Muscle of arm (tissue), 12 donors: Measurements from ENCODE around the gene MATN4. TPM values are rescaled to one million over a fixed set of nuclear protein-coding genes. Genes with fewer than 3 reads are reported as not detected.

Source experiments
- DNase-seq: peaks from one replicate; pipeline ENCODE4 v3.0.0-alpha.2; 2013
- polyA plus RNA-seq, 12 donors: library from polyadenylated mRNA; unstranded; fragments of 120-200 nt; gene quantifications; one replicate each; pipeline ENCODE4 v1.2.1, GENCODE V29; 2013; ENCODE audit not compliant: insufficient read length in 12 of 12

Gene MATN4
- polyA plus RNA-seq, 12 donors, result 0.23 to 0.85 (median 0.43) TPM; not detected in 2

- DNase-seq, result no peak
Measured at GRCh38 chr20:45341939-45342854, 34.1 kb upstream of the MATN4 start.

DNA sequence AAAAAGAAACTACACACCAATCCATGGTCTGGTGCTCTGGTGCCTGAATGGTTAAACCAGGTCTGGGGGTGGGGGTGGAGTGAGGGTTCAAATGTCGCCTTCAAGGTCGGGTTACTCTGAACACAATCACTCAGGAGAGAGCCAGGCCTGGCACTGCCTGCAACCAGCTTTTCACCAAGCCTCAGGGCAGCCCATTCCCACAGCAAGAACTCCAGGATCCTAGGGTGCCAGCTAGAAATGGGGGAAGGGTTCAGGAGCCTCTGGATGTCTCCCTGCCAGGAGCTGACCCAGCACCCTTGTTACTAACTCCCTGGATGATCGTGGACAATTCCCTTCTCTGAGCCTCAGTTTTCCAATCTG lies 33.5 kb upstream of the MATN4 start:
- no peak for DNase-seq

DNA sequence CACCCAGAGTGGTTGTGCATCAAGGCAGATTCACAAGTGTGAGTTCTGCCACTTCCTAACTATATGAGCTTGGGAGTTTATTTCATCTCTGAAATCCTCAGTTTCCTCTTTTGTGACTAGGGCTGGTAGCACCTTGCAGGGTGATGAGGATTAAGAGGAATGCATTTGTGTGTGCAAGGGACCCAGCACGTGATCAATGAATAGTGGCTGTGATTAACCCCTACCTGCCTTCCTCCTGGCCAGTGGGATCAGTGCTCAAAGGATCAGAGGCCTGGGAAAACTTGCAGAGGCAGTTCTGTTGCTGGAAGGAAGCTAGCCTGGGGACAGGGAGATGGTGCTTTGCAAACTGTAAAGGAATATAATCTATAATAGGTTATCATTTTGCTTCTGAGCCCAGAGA lies 32.9 kb upstream of the MATN4 start:
- no peak for DNase-seq

GRCh38 chr20:45340236-45340847 lies 32.2 kb upstream of the MATN4 start:
- no peak for DNase-seq

DNA sequence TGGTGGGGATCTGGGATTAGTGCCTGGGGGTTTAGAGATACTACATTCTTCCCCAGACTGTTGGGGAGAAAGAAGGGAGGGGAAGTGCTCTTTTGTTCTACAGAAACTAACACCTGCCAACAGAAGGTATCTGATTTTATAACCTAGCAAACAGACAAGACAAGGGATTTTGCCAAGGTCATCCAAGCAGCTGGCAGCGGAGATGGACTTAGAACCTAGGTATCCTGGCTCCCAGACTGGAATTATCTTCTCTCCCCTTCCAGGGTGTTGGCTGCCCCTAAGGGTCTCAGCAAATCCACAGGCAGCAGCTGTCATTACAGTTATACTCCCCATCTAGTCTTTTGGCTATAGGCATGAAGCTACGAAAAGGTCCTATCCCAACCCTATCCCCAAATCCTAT lies 31.7 kb upstream of the MATN4 start:
- no peak for DNase-seq

- DNase-seq, result no peak
Measured at GRCh38 chr20:45339084-45339483, 31.0 kb upstream of the MATN4 start.

DNA sequence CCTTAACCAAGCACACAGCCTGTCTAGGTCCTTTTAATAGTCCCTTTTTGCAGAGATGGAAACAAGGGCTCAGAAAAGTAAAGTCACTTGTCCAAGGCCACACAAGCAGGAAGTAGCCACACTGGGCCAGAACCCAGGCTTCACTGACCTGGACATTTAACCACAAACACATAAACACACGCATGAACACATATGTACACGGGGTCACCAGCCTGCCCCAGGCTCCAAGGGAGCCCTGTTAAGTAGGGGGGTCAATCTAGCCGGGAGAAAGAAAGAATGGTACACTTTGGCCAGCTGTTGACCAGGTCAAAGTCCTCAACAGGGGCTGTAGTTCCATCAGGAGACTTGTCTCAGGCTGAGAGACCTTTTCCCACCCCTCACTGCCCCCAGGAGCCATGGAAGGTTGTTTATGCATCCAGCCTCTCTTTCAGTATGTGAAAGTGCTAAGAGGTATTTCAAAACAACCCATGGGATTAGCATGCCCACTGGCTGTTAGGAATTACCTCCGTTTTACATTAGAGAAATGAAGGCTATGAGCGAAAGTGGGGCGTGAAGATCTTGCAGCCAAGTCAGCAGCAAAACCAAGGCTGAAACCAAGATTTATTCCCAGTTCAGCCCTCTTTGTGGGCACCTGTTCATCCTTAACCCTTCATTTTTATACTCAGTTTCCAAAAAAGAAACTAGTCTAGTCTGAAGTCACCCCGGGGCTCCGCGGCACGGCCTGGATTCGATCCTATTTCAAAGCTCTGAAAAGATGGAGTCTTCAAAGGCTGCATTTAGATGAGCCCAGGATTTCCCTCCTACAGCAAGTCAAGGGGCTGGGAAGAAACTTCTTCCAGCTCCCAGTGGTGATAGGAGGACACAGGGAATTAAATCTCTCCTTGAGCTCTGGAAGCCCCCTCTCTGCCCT lies 30.3 kb upstream of the MATN4 start:
- DNase-seq, result no peak

DNA sequence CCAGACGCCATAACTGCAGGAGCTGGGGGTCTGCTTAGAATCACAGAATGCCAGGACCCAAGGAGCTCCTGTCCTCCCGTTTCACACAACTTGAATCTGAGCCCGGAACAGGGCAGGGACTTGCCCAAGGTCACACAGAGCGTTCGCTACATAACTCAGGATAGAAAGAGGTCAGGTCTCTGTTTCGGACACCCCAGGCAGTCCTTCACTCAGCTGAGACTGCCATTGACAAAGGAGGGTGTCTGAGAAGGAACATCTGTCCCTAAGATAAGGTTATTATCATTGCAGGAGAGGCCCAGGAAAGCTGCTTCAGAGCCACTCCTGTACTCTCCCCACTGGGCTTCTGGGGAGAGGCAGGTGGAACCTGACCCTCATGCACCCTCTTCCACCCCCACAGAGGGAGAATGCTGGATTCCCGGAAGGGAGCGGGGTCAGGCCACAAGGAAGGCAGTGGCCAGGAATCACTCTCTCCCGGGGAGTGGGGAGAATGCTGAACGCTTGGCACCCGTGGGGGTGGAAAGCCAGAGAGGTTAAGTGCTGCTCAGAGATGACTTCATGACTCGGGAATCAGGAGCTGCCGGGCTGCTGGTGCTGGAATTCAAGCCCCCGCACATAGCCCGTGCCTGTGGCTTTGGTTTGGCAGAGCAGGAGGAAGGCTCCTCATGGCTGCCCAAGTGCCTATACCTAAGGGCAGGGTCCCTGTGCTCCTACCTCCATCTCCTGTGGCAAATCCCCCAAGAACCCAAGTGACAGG lies 29.4 kb upstream of the MATN4 start:
- DNase-seq, result no peak

DNA sequence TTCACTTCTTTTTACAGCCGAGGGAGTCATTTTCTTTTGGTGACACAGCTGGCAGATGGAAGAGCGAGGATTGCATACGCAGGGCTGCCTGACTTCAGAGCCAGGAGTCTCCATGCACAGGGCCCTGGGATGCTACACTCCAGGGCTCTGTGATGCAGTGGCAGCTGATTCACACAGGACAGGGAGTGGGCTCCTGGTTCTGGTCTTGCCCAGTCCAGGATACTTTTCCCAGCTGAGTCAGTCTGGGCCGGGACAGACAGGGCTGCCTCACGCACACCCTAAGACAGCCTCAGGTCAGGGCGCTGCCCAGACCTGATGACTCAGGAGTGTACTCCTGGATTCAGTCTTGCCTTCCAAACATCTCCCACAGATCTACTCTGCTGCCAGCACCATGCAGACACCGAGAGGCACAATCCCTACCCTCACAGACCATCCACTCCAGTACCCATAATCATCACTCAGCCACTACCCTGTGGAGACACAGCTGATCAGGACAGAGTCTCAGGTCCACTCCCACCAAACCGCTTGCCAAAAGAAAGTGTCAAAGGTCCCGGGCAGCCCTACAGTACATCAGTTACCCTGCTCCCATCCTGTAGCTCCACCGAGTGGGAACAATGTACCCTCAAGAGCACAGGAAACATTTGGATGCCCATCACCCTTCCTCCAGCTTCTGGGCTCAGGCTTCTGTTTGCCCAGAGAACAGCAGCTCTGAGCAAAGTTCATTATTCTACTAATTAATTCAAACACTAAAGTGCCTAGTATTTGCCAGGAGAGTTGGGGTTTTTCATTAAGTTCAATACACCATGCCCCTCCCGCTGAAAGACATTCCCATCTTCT lies 28.6 kb upstream of the MATN4 start:
- DNase-seq, result no peak

DNA sequence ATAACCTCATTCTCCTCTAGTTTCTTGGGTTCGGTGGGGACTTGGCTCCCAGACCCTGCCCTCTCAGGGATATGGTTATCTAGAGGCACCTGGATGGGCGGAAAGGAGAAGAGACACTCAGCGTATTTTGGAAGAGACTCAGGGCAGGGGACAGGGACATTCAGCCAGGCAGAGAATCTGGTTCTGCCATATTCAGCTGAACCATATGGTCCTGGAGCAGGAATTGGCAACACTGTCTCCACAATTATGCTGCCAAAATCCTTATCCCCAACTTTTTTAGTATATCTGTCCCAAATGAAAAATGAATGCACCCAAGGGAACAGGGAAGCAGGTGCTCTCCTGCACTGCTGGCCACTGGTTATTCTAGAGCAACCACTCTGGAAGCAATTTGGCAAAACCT lies 22.4 kb upstream of the MATN4 start:
- no peak for DNase-seq

DNA sequence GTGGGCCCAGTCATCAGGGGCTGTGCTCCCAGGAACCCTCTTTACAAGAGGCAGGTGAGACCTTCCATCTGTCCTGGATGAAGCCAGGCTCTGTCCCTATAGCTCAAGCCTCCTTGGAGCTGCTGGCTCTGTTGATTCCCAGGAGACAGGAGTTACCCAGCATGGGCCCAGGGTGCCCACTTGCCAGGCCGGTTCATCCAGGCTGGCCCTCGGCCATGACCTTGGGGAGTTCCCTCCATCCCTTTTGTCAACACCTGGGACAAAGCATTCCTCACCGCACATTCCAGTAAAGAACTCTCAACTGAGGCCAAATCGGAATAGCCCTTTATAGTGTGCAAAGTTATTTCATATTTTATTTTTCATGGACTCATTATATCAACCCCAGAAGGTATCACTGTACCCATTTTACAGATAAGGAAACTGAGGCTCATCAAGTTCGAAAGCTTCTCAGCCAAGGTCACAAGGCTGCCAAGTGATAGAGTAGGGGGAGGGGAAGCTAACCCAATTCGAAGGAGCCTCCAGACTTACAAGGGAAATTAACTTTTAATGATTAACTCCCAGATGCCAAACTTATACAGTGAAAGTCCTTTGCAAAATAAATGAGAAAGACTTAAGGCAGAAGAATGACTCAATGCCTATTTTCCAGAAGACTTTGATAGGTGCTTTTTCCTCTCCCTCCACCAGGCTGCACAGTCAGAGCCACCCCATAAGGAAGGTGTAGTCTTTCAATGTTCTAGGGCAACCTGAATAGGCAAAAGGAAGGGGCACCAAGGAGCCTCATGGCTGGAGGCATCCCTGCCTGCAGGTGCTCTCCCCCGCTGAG lies 21.6 kb upstream of the MATN4 start:
- no peak for DNase-seq

- DNase-seq, result no peak
Measured at GRCh38 chr20:45328451-45328850, 20.4 kb upstream of the MATN4 start.

- DNase-seq, result no peak
Measured at GRCh38 chr20:45325371-45325770, 17.3 kb upstream of the MATN4 start.

GRCh38 chr20:45323731-45324130 lies 15.6 kb upstream of the MATN4 start:
- DNase-seq, result no peak

DNA sequence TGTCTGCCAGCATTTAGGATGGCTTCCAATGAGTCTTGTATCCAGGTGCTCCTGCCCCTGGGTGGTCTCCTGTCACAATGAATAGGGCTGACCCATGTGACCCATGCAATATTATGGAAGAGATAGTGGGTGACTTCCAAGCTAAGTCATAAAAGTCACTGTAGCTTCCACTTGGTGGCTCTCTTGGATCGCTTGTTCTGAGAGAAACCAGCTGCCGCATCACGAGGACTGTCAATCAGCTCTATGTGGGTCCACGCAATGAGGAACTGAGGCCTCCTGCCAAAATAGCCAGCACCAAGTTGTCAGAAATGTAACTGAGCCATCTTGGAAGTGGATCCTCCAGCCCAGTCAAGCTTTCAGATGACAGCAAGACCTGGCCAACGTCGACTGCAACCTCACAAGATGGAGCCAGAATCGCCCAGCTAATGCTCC lies 14.9 kb upstream of the MATN4 start:
- no peak for DNase-seq

DNA sequence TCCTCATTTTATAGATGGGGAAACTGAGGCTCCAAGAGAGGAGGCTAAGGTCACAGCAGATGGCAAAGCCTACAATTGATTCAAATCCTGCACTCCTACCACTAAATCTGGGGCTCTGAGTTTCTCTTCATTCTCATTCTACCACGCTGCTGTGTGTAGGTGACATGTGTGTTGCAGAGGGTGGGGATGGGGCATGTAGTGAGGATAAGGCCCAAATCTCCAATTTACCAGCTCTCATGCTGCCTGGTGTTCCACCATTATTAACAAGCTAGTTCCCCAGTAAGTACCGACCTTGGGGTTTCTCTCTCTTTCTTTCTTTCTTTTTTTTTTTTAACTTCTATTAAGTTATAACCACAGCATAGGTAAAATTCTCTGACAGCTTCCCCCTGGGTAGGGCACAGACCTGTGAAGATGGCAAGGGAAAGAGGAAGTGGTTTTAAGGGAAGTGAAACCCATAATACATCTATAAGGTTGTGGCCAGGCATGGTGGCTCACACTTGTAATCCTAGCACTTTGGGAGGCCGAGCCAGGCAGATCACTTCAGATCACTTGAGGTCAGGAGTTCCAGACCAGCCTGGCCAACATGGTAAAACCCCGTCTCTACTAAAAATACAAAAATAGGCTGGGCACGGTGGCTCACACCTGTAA lies 13.0 kb upstream of the MATN4 start:
- DNase-seq, result no peak

DNA sequence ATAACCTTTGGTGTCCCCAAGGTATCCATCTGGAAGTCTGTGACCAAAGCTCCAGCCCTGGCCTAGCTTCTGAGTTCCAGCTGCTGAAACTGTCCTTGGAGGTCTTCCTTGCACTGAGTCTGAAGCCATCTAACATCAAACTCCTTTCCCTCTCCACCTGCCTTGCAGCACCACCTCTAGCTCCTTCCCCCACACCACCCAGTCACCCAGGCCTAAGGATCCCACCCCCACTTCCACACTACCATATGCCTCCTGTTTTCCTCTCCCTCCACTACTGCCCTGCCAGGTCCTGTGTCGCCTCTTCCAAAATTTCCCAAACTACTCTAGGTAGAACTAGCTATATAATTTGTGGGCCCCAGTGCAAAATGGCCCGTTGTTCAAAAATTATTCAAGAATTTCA lies 10.8 kb upstream of the MATN4 start:
- no peak for DNase-seq

DNA sequence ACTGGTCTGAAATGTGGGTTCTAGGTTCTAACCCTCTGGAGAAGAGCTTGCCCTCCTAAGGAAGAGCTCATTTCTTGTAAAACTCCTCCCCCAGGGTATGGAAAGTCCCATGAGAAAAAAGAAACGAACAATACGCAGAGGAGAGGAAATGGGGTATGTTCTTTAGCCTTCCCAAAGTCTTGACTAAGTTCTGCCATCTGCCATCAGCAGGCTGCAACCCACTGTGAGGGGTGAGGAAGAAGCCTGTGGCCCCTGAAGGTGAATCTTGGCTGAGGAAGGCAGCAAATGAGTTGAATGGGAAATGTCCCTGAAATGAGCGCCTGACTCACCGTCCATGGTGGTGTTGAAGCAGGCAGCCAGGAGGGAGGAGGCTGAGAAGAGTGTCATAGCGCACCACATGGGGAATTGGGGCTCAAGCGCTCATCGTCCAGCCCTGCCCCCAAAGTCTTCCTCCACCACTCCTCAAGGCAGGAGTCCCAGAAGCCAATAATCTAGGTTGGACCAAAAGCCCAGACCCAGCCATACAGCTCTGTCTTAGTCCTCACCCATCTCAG lies 10.4 kb upstream of the MATN4 start:
- no peak for DNase-seq

- DNase-seq, result no peak
Measured at GRCh38 chr20:45317826-45318225, 9.7 kb upstream of the MATN4 start.
